ENCODE measurements around the gene THUMPD2.

- TF ChIP-seq SUZ12 (IDR thresholded peaks at IDR 0.05; ENCODE audit: extremely low read depth, insufficient read depth, insufficient read length): no peak
- TF ChIP-seq YY1 (IDR thresholded peaks at IDR 0.05; ENCODE audit: insufficient read depth, insufficient read length): no peak
Measured at GRCh38 chr2:39741871-39742270, 37.2 kb downstream of the THUMPD2 start.
